ENCODE results near the gene RSPO4. TPM values are rescaled to one million over a fixed set of nuclear protein-coding genes. Genes with fewer than 3 reads are reported as not detected.

RSPO4 gene
- total and polyA plus RNA-seq, 2 of the 13 experiments (the other 11 are each of a cell fraction or from before 2014, with no cell fraction given), result not detected

DNA sequence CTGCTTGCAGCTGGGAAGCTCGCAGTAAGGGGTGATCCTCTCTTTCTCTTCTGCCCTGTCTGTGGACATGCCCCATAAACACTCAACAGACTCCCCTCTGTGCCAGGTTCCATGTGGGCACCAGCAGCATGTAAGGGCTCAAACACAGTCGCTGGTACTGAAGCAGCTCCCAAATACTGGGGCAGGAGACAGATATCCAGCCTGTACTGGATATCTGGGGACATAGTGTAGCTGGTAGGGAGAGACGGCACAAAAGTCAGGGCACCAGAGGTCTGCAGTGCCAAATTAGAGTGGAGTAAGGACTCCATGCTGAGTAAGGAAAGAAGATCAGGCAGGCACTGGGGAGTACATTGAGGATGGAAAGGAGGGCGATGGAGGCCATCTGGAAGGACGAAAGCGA lies 48.3 kb upstream of the RSPO4 start (continued):
- TF ChIP-seq PHF8 (CRISPR knock-in tag; IDR thresholded peaks at IDR 0.05) (no peak), MEIS1 (CRISPR knock-in tag; IDR thresholded peaks at IDR 0.05; ENCODE audit: borderline replicate concordance) (no peak), HMGXB3 (CRISPR knock-in tag; IDR thresholded peaks at IDR 0.05; ENCODE audit: borderline replicate concordance) (no peak), SUZ12 (IDR thresholded peaks at IDR 0.05; ENCODE audit: low read depth, low read length) (no peak), KDM3A (CRISPR knock-in tag; IDR thresholded peaks at IDR 0.05; ENCODE audit: low read depth) (no peak)

- Histone ChIP-seq H3K36me3 (replicated peaks in 1 of 2; ENCODE audit: control insufficient read depth in 1 of 2, insufficient read depth in 2 of 2, low read length in 2 of 2) (no peaks in the 10 kb centered on the region), H3K79me2 (ENCODE audit: insufficient read depth, low read length) (no peaks in the 10 kb centered on the region), H2AFZ (ENCODE audit: low read length) (no peak overlapping the region), H3K9ac (ENCODE audit: insufficient read depth, low read depth, low read length) (no peak overlapping the region), H3K4me3 (replicated peaks in 1 of 3; ENCODE audit: insufficient read depth in 1 of 3, low read depth in 2 of 3, low read length in 3 of 3) (no peak overlapping the region), H3K4me1 (ENCODE audit: insufficient read depth, low read length) (peaks cover 15% of the 10 kb centered on the region), H4K20me1 (ENCODE audit: insufficient read depth, low read length) (no peaks in the 10 kb centered on the region), H3K9me3 (ENCODE audit: low read length) (no peaks in the 10 kb centered on the region), H3K27ac (ENCODE audit: extremely low read length, insufficient read depth, low read length) (no peak overlapping the region), H3K4me2 (ENCODE audit: low read depth, low read length) (no peak overlapping the region), H3K27me3 (ENCODE audit: control insufficient read depth in 1 of 2, insufficient read depth in 2 of 2, low read length in 2 of 2) (no peaks in the 10 kb centered on the region; a peak in 1 of 5 replicates)
- FAIRE-seq (no peak), DNase-seq (ENCODE audit: low spot score) (no peak), ATAC-seq (no peak)
- ChIA-PET CTCF (ENCODE audit: low intra/inter-chr PET ratio, low total read pairs) (no interaction called here), POLR2A (no interaction called here)
- in situ Hi-C loops (cut with HindIII; ENCODE audit: extremely low pct_ligation_motif_present, low pct_unique_long_range_greater_than_20kb) (no loop called here), intact Hi-C loops (cut with micrococcal nuclease; ENCODE audit: unreplicated experiment) (no loop called here)
- 20% methylated on average over 3 of the region's 3 CpGs for WGBS (ENCODE audit: low lambda C conversion rate)
- no TSS peak for BruUV-seq (replicated peaks)
- TF ChIP-seq MAFK (conservative IDR thresholded peaks at IDR 0.05 in 1 of 2, IDR thresholded peaks at IDR 0.05 in 1 of 2; ENCODE audit: low read length in 2 of 2) (peak; percentile 99 to 100), MAFF (IDR thresholded peaks at IDR 0.05; ENCODE audit: low read depth, low read length) (peak; percentile 99)
- TF ChIP-seq, protein P1, sequence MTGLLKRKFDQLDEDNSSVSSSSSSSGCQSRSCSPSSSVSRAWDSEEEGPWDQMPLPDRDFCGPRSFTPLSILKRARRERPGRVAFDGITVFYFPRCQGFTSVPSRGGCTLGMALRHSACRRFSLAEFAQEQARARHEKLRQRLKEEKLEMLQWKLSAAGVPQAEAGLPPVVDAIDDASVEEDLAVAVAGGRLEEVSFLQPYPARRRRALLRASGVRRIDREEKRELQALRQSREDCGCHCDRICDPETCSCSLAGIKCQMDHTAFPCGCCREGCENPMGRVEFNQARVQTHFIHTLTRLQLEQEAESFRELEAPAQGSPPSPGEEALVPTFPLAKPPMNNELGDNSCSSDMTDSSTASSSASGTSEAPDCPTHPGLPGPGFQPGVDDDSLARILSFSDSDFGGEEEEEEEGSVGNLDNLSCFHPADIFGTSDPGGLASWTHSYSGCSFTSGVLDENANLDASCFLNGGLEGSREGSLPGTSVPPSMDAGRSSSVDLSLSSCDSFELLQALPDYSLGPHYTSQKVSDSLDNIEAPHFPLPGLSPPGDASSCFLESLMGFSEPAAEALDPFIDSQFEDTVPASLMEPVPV (CRISPR knock-in tag; IDR thresholded peaks at IDR 0.05), result no peak
- TF ChIP-seq, protein P2, sequence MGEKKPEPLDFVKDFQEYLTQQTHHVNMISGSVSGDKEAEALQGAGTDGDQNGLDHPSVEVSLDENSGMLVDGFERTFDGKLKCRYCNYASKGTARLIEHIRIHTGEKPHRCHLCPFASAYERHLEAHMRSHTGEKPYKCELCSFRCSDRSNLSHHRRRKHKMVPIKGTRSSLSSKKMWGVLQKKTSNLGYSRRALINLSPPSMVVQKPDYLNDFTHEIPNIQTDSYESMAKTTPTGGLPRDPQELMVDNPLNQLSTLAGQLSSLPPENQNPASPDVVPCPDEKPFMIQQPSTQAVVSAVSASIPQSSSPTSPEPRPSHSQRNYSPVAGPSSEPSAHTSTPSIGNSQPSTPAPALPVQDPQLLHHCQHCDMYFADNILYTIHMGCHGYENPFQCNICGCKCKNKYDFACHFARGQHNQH (CRISPR knock-in tag; IDR thresholded peaks at IDR 0.05), result no peak
Measured at GRCh38 chr20:1045860-1046418, 43.8 kb upstream of the RSPO4 start.
